ENCODE results near the gene GNA12.
"Not testable (repeated sequence)": the region's sequence is repeated elsewhere in the genome, so short reads cannot be mapped to it uniquely, and the experiment has no call there.

- TF ChIP-seq, protein P1, sequence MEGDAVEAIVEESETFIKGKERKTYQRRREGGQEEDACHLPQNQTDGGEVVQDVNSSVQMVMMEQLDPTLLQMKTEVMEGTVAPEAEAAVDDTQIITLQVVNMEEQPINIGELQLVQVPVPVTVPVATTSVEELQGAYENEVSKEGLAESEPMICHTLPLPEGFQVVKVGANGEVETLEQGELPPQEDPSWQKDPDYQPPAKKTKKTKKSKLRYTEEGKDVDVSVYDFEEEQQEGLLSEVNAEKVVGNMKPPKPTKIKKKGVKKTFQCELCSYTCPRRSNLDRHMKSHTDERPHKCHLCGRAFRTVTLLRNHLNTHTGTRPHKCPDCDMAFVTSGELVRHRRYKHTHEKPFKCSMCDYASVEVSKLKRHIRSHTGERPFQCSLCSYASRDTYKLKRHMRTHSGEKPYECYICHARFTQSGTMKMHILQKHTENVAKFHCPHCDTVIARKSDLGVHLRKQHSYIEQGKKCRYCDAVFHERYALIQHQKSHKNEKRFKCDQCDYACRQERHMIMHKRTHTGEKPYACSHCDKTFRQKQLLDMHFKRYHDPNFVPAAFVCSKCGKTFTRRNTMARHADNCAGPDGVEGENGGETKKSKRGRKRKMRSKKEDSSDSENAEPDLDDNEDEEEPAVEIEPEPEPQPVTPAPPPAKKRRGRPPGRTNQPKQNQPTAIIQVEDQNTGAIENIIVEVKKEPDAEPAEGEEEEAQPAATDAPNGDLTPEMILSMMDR (IDR thresholded peaks at IDR 0.05 in 8 of 11, conservative IDR thresholded peaks at IDR 0.05 in 3 of 11), result not testable (repeated sequence)
- TF ChIP-seq POLR2A, POLR2AphosphoS5 (IDR thresholded peaks at IDR 0.05): not testable (repeated sequence)
These were observed 9.4 kb upstream of the GNA12 start for GRCh38 chr7:2853552-2853951.

Measured in spleen (tissue), 7 donors.